Measurements from ENCODE around the gene ZNF813. TPM values are rescaled to one million over a fixed set of nuclear protein-coding genes. Genes with fewer than 3 reads are reported as not detected.

The ZNF813 gene
- polyA plus RNA-seq, 1 donor (not counting 4 experiments of a cell fraction or from before 2014, with no cell fraction given), result 2.5 TPM

GRCh38 chr19:53520547-53521372 lies 53.2 kb downstream of the ZNF813 start:
- DNase-seq (ENCODE audit: low read depth, low spot score), result peak; percentile 77
- dilution Hi-C loops (cut with MboI; ENCODE audit: extremely low pct_ligation_motif_present, low sequenced_read_pairs), result no loop called here
- FAIRE-seq, result peak; percentile 91

GRCh38 chr19:53521373-53522202 lies 54.1 kb downstream of the ZNF813 start:
- Histone ChIP-seq H3K9me1 (ENCODE audit: control insufficient read depth, extremely low read depth, insufficient read depth, low read length) (no peaks in the 10 kb centered on the region), H3K4me2 (ENCODE audit: control insufficient read depth, extremely low read depth, insufficient read depth, low read depth, low read length) (peak overlapping the region; percentile 89), H3K9me3 (ENCODE audit: control insufficient read depth, low read depth, low read length) (no peaks in the 10 kb centered on the region), H3K27ac (ENCODE audit: control insufficient read depth, insufficient read depth, low read length) (peak overlapping the region; percentile 57), H4K20me1 (ENCODE audit: control insufficient read depth, extremely low read depth, insufficient read depth, low read length) (no peaks in the 10 kb centered on the region), H3K4me1 (ENCODE audit: control insufficient read depth, extremely low read depth, insufficient read depth, low read length) (peaks cover 8% of the 10 kb centered on the region), H2AFZ (ENCODE audit: control insufficient read depth, low read length) (peak overlapping the region; percentile 97), H3K27me3 (ENCODE audit: control insufficient read depth, extremely low read depth, insufficient read depth, low read length) (no peaks in the 10 kb centered on the region), H3K9ac (ENCODE audit: control insufficient read depth, extremely low read depth, insufficient read depth, low read length) (peak overlapping the region; percentile 75), H3K36me3 (ENCODE audit: control insufficient read depth in 2 of 2, extremely low read depth in 1 of 2, insufficient read depth in 2 of 2, low read length in 2 of 2) (no peaks in the 10 kb centered on the region), H3K79me2 (ENCODE audit: control insufficient read depth, insufficient read depth, low read length) (peaks cover 5% of the 10 kb centered on the region), H3K4me3 (ENCODE audit: control insufficient read depth in 2 of 3, extremely low read depth in 1 of 3, insufficient read depth in 2 of 3, low read depth in 1 of 3, low read length in 3 of 3) (peak overlapping the region; percentile 77 to 87 (median 78))
- FAIRE-seq (no peak), DNase-seq (ENCODE audit: low read depth, low spot score) (no peak)
- no peak for TF ChIP-seq CTCF (optimal IDR thresholded peaks at IDR 0.05 in 1 of 3, IDR thresholded peaks at IDR 0.05 in 1 of 3, conservative IDR thresholded peaks at IDR 0.05 in 1 of 3; ENCODE audit: extremely low read depth in 1 of 3, insufficient read depth in 2 of 3, low read length in 3 of 3)
- no peak for TF ChIP-seq EZH2 (IDR thresholded peaks at IDR 0.05; ENCODE audit: low read length)
- dilution Hi-C loops (cut with MboI; ENCODE audit: extremely low pct_ligation_motif_present, low sequenced_read_pairs), result no loop called here

More at GRCh38 chr19:53520547-53521372, 53.2 kb downstream of the ZNF813 start:
- Histone ChIP-seq H3K4me3 (ENCODE audit: control insufficient read depth in 2 of 3, extremely low read depth in 1 of 3, insufficient read depth in 2 of 3, low read depth in 1 of 3, low read length in 3 of 3) (peak overlapping the region; percentile 77 to 87 (median 78)), H3K4me2 (ENCODE audit: control insufficient read depth, extremely low read depth, insufficient read depth, low read depth, low read length) (peak overlapping the region; percentile 89), H3K27ac (ENCODE audit: control insufficient read depth, insufficient read depth, low read length) (peak overlapping the region; percentile 57), H3K9me1 (ENCODE audit: control insufficient read depth, extremely low read depth, insufficient read depth, low read length) (no peaks in the 10 kb centered on the region), H3K79me2 (ENCODE audit: control insufficient read depth, insufficient read depth, low read length) (peaks cover 5% of the 10 kb centered on the region), H4K20me1 (ENCODE audit: control insufficient read depth, extremely low read depth, insufficient read depth, low read length) (no peaks in the 10 kb centered on the region), H3K36me3 (ENCODE audit: control insufficient read depth in 2 of 2, extremely low read depth in 1 of 2, insufficient read depth in 2 of 2, low read length in 2 of 2) (no peaks in the 10 kb centered on the region), H3K9ac (ENCODE audit: control insufficient read depth, extremely low read depth, insufficient read depth, low read length) (peak overlapping the region; percentile 75), H3K27me3 (ENCODE audit: control insufficient read depth, extremely low read depth, insufficient read depth, low read length) (no peaks in the 10 kb centered on the region), H3K4me1 (ENCODE audit: control insufficient read depth, extremely low read depth, insufficient read depth, low read length) (peaks cover 8% of the 10 kb centered on the region), H3K9me3 (ENCODE audit: control insufficient read depth, low read depth, low read length) (no peaks in the 10 kb centered on the region), H2AFZ (ENCODE audit: control insufficient read depth, low read length) (peak overlapping the region; percentile 97)
- TF ChIP-seq CTCF (optimal IDR thresholded peaks at IDR 0.05 in 1 of 3, IDR thresholded peaks at IDR 0.05 in 1 of 3, conservative IDR thresholded peaks at IDR 0.05 in 1 of 3; ENCODE audit: extremely low read depth in 1 of 3, insufficient read depth in 2 of 3, low read length in 3 of 3), result no peak
- no peak for TF ChIP-seq EZH2 (IDR thresholded peaks at IDR 0.05; ENCODE audit: low read length)

Measured in keratinocyte (primary cell).